Kasumi-1 (cell line): Measurements from ENCODE around the gene FAM174C.

Source experiments
- DNase-seq, 2 experiments: peaks; one replicate each; lab custom pipeline; 2025; lab: John Stamatoyannopoulos, UW

Gene FAM174C

DNA sequence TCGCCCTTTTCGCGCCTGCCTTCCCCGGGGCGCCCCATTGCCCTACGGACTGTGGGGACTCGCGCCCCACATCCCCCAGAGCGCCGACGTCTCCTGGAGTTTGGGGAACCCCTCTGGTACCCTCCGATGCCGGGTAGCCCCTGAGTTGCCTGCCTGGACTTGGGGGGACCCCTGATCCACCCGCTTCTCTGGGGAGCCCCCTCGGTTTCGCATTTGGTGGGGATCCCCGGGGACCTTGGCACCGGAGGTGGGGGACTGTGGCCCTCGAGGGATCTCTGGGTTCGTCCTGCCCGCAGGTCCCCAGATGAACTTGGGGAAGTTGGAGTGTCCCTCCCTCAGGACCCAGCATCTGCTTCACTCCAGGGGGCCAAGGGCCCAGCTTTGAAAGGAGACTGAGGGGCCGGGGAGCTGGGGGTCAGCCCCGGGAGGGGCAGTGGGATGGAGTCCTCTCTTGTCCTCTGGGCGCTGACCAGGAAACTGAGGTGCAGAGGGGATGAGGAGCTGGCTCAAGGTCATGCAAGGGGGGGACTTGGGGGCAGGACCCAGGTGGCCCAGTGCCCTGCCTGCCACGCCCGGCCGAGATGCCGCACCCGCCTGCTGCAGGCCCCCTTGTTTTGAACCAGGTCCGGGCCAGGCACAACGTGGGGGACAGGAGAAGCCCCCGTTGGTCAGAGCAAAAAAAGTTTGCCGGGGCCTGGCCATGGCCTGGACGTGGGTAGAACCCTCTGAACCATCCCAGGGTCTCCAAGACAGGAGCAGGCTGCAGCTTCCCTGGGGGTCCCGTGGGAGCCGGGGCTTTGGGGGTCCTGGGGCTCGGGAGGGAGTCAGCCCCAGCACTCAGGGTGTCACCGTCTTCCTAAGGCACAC lies 11.4 kb downstream of the FAM174C start:
- no peak for DNase-seq

DNA sequence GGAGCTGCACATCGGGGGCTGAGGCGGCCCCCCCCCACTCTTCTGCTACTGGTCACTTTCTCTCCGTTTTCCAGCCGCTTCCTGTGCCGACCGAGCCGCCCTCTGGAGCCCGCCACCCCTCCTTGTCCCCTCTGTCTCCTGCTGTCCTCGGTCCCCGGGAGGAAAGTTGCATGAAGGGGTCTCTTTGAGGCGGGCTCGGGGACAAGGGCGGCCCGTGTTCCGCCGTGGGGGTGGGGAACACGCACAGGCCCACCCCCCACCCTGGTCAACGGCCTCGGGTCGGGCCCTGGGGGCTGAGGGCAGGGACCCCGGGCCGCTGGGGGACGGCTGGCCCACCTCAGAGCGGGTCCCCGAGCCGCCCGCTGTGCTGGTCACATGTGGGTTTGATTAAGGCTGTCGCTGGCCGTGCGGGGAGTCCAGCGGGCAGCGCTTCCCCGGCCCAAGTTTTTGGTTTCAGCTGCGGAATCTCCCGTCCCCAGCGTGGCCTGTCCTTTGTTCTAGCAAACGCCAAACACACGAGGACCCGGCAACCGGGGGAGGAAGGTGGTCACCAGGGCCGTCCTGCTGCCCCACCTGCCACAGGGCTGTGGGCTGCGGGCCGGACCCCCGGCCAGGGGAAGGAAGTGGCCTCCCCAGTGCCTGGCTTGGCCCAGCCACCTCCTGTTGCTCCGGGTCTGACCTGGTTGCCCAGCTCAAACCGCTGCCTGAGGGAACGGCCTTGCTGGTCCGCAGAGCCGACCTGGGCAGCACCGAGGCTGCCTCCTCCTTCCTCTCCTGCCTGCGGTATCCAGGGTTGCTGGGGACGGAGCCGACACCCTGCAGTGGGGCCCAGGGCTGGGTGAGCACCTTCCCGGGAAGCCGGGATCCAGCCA lies 12.3 kb downstream of the FAM174C start:
- no peak for DNase-seq

DNA sequence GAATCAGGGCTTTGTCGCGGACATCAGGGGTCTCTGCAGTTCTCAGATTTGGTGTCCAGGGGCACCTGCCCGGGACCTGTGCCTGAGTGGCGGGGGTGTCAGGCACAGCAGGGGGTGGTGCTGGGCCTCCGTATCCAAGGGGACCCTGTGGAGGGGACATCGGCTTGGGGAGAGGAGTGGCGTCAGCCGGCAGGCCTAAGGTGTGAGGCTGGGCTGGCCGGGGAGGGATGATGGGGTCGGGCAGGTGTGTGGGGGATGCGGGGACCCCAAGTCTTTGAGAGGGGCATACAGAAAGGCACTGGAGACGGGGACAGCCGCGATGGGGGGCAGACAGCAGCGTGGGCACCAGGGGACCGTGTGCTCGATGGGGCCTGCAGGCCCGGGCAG lies 12.9 kb downstream of the FAM174C start:
- no peak for DNase-seq

DNA sequence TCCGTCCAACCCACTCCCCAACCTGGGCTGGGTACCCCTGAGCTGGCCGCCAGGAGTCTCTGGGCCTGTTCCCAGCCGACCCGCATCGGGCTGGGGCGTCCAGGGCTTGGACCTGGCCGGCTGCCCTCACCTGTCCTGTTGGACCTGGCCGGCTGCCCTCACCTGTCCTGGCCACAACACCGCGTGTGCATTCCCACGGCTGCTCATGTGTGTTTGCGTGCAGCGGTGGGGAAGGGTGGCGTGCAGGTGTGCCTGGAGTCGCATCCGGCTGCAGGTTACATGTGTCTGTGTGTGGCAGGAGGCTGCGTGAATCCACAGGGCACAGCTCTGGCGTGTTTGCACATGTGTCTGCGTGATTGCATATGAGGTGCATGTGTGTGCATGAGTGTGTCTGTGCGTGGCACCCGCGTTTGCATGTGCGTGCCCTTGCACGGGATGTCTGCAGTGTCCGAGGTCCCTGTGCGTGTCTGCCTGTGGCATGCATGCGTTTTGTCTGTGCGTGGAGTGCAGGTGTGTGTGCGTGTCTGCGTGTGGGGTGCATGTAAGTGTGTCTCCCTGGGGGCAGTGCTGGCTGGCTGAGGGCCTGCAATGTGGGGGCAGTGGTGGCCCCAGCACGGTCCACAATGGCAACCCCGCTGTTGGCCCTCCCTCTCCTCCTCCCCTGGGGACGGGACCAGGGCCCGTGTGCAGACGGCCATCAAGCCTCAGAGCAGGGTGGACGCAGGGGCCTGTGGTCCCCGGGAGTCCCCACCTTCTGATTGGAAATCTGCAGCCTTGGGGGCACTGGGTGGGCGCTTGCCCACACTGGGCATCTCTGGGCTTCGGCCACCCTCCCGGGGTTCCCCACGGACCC lies 13.7 kb downstream of the FAM174C start:
- DNase-seq = no peak

DNA sequence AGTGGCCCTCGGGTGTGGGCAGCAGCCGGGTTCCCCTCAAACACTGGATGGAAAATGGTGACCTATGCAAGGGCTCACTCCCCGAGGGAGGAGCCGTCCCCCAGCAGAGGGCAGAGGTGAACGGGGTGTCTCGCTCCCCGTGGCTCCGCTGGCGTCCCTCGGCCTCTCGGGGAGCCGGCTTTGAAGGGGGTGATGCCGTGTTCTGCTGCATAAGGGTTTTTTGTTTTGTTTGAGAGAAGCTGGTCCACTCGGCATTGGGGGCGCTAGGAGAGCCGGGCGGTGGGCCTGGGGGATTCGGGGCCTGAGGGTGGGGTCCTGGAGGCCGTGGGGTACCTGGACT lies 14.3 kb downstream of the FAM174C start:
- no peak for DNase-seq

DNA sequence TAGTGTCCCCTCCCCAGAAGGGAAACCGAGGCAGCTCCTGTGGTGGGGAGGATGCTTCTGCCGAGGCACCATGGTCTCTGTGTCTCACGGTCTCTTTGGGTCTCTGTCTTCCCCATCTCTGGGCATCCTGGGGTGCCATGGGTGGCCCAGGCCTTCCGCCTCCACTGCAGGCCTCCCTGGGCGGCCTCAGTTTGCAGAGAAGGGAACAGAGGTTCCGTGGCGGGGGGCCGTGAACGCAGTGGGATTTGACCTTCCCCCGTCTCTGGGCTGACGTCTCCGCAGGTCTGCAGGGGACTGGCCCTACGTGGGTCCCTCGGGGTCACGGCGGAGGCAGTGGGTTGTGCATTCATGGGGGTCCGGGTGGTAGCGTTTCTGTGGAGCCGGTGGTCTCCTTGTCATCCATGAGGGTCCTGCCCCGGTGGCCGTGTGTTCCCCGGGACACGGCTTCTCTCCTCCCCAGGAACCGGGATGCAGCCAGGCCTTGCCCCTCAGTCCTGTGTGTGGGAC lies 14.9 kb downstream of the FAM174C start:
- DNase-seq = no peak

DNA sequence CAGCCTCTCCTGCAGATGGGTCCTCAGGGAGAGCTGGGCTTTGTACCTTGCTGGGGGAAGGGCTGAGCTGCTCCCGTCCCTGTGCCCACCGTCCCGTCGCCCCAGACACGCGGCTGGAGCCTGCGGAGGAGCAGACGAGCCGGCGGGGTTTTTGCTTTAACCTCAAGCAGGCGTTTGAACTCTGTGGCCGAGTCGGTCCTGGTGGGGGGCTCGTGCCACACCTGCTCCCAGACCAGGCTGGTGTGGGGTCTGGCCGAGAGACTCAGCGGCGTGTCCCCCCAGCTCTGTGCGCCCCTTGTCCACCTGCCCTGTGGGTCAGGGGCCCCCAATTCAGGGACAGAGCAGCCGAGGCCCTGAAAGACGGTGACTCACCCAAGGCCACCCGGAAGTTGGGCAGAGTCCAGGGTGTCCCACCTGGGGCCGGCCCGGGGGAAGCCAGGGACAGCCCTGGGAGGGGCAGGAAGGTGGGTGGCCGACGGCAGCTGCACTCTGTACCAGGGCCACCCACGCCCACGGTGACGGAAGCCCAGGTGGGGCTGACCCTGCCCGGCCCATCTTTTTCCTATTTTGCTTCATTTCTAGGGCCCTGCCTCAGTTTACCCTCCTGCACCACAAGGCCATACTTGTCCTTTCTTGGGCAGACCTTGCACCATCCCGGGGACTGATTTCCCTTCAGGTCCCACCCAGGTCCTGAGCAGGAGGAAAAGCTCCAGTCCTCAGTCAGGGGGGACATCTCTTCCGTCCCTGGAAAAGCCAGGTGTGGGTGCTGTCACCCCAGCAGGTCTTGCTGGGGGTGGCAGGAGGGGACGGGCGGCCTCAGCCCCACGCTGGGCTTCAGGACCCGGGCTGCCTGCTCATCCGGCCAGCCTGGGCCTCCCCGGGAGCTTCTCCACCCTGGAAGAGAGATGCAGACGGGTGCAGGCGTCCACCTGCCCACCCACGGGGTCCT lies 15.6 kb downstream of the FAM174C start:
- DNase-seq = no peak

DNA sequence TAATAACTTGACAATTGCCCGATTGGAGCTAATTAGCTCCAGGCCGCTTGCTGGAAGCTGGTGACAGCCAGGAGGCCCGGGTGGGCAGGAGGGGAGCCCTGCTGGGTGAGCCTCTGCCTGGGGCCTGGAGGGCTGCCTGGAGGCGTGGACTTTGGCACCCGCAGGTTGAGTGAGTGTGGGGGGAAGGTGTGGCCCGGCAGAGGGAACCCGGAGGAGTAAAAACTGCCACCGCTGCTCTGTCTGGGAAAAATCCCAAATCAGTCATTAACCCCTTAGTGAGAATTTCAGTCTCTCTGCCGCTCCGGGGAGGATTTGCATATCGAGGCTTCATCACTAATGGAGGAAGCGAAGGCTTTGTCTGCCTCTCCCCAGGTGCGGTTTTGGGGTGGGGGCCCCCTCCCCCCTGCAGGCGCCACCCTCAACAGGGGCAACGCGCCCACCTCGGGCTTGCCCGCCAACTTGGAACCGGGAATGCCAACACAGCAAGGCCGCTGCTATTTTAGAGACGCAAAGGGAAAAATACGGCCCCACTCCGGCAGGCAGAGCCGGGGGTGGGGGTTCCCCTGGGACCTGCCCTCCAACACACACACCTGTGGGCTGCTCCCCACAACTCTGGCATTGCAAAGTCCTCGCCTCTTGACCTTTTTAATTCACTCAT lies 16.6 kb downstream of the FAM174C start:
- DNase-seq = no peak

DNA sequence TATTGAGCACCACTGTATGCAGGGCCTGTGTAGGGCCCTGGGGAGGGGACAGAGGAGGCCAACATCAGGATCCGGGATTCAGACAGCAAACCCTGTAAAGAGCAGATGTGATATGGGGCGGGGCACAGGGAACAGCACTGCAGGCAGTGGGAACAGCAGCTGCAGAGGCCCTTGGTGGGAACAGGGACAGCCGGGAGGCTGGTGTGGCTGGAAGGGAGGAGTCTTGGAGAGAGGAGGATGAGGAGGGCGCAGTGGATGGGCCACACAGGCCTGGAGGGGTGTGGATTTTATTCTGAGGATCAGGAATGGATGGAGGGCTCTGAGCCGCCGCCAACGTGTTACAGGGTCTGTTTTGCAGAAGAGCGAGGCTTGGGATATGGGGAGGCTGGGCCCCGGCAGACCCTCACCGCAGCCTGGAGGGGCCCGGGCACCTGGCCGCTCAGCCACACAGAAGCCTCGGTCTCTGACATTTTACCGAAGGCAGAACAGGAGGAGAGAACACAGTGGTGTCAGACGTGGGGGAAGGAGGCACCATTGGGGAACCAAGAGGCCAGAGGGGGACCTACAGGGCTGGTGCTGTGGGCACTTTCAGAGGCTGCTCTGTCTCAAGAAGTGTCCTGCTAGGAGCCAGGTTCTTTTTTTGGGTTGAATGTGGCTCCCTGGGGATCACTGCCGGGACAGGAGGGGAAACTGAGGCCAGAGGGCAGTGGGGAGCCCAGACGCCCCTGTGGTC lies 17.3 kb downstream of the FAM174C start:
- DNase-seq = no peak

DNA sequence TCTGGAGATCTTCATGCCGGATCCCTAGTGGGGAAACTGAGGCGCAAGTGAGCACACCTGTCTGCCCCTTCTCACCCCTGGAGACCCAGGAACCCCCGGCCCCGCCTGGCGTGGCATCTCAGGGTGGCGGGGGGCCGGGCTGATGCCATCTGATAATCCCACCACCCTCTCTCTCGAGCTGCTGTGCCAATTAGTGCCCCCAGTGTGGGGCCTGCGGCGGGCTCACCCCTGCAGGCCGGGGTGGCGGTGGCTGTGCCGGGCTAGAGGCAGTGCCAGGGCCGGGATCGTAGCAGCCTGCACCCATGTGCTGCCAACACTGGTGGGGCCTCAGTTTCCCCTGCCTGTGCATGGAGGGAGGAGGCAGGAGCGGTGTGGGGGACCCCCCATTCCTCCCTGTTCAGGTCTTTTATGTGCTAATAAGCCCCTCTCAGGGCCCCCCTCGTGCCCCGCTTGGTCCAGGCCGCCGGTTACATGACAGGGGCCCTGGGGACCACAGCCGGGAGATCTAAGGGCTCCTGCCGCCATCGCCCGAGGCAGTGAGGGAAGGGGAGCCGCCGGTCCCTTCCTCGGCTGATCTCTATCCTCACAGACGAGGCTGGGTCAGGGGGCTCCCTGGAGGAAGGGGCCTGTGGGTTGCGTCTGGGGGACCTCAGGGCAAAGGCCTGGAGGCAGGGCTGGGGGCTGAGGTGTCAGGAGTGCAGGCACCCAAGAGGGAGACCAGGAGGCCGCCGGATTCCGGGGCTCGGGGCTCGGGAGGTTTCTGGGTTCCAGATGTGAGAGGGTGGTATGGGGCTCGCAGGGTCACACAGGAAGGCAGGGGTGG lies 18.7 kb downstream of the FAM174C start:
- DNase-seq = no peak

DNA sequence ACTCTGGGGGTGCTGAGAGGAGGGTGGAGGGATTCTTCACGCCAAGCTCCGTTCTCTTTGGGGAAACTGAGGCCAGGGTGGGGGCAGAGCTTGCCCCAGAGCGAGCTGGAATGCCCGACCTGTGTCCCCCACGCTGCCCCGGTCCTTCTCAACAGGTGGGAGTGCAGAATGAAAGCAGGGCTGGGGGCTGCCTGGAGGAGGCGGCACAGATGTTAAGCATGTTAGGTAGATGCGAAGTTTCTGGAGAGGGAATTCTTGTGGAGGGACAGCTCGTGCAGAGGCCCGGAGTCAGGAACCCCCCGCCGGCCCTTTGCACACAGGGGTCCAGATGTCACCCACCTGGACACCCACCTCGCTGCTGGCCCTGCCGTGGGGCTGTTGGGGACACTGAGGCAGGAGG lies 19.4 kb downstream of the FAM174C start:
- DNase-seq = no peak

DNA sequence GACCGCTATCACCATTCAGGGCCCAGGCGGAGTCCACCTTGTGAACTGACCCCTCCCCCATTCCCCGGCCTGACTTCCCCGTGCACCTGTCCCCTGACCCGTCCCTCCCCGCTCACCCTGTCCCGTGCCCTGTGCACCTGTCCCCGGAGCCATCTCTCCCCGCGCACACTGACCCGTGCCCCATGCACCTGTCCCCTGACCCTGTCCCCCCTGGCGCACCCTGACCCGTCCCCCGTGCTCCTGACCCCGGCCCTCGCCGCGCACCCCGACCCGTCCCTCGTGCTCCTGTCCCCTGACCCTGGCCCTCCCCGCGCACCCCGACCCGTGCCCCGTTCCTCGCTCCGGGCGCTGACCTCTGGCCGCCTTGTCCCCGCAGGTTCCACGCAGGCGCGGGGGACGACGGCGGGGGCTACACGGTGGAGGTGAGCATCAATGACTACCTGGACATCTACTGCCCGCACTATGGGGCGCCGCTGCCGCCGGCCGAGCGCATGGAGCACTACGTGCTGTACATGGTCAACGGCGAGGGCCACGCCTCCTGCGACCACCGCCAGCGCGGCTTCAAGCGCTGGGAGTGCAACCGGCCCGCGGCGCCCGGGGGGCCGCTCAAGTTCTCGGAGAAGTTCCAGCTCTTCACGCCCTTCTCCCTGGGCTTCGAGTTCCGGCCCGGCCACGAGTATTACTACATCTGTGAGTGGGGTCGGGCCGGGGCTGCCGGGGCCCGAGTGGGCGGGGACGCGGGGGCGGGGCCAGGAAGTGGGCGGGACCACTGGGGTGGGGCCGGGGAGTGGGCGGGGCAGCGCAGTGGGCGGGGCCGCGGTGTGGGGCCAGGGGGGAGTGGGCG lies 20.1 kb downstream of the FAM174C start:
- DNase-seq = no peak

DNA sequence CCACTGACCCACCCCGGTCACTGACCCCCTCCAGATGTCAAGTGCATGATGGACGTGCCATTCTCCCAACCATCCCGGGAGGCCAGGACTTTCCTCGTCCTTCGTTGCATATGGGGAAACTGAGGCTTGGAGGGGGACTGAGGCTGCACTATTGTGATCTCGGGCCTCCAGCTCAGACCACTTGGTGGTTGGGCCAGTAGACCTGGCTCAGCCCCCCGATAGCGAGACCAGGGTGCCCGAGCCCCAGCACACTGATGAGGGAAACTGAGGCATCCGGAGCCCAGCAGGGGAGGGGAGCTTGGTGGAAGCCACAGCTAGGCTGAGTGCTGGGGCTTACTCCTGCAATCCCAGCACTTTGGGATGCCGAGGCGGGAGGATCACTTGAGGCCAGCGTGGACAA lies 20.7 kb downstream of the FAM174C start:
- no peak for DNase-seq

DNA sequence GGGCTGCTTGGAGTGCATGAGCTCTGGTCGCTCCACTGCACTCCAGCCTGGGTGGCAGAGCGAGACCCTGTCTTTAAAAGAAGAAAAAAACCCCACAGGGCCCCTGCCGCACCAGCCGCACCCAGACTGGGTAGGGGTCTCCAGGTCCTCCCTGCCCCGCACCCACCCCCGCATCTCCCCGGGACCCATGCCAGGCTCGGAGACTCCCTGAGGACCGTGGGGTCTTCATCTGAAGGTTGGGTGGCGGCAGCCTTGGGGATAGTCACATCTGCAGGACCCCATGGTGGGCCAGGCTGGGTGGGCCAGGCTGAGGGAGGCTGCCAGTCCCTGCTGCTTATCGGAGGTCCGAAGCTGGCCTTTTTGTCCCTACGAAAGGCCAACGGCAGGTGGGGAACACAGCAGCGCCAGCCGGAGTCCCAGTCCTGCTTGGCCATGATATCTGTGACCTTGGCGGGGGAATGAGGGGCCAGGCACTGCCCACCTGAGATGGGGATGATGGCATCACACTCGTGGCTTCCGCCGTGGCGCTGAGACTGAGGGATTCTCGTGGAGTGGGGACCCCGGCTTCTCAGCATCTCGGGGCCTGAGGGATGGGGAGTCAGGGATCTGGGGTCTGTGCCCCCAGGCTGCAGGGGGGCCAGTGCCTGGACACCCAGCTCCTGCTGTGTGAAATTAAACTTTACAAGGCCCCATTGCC lies 21.4 kb downstream of the FAM174C start:
- no peak for DNase-seq

DNA sequence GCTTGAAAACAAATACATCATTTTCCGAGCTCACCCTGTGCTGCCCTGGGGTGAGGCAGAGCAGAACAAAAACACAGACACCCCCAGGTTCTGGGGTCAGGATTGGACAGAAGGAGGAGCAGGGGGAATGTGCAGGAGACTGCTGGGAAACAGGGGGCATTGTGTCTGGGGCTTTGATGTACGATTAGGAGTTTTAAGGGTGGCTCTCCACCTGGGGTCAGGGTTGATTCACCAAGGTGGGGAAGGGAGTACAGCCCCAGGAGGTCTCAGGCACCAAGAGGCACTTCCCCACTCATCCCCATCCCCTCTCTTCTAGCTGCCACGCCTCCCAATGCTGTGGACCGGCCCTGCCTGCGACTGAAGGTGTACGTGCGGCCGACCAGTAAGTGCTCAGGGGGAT lies 22.9 kb downstream of the FAM174C start:
- no peak for DNase-seq

DNA sequence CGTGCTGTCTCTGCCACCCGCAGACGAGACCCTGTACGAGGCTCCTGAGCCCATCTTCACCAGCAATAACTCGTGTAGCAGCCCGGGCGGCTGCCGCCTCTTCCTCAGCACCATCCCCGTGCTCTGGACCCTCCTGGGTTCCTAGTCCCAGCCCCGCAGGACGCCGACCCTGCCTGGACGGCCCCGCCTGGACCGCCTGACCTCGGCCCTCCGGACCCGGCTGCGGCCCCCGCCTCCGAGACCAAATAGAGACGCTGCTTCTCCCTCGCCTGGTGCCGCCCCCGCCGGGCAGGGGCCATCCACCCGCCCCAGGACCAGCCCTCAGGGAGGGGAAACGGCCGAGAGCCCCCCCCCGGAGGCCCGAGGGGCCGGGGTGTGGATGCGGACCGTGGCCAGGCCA lies 24.5 kb downstream of the FAM174C start:
- DNase-seq = no peak

DNA sequence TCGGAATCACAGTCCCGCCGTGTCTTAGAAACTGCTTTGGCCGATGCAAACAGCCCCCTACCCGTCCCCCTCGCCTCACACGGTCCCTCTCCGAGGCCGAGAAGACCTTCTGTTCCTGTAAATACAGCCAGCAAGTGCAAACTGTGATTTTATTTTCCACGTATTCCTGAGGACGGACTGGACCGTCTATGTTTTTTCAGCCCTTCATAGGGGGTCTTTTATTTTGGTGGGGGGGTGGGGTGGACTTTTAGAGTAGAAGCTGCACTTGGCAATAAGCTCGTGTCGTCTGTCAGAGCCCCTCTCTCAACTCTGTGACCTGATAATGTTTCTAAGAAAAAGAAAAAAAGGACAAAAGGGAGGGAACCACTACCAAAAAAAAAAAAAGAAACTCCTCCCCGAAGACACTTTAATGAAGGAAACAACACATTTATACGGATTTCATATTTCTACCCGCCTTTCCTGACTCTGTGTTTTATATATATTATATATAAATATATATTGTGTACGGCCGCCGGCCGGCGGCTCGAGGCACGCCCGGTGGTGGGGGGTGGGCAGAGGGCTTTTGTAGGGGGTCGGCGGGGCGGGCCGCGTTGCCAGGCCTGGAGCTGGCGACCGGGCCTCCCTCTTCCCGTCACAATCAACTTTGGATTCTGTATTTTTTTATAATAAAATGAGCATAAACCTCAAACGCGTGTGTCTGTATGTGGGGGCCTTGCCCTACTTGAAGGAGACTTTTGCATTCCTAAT lies 25.6 kb downstream of the FAM174C start:
- no peak for DNase-seq
